HEK293 (cell line): ENCODE data around the gene DNAH1.

Experiments
- CTCF ChIA-PET: fragments of 350-600 bp; formaldehyde crosslinking; extraction: SDS; loops from one replicate; lab custom pipeline; 2021; ENCODE audit warnings: antibody characterized with exemption; lab: Yijun Ruan, JAX
- POLR2A ChIA-PET: fragments of 300-600 bp; formaldehyde crosslinking; extraction: SDS; loops from one replicate; lab custom pipeline; 2020; ENCODE audit warnings: antibody characterized with exemption, inconsistent platforms; lab: Yijun Ruan, JAX
- H3K27ac ChIP-seq: fragments of 200-500 bp; sonication (Bioruptor generic); 2 replicates; pipeline ENCODE4 v1.5.1; 2014; ENCODE audit warnings: low read depth, low read length, control low read depth, inconsistent platforms; ENCODE audit errors: extremely low read depth
- H3K36me3 ChIP-seq, 2 experiments: fragments of 200-500 bp in 1 of 2; sonication (Bioruptor generic) in 1 of 2; 1 replicate in 1 of 2; 2 replicates in 1 of 2; pipeline ENCODE4 v1.5.1; 2014 to 2017; ENCODE audit warnings: inconsistent platforms in 2 of 2, low read length in 2 of 2; ENCODE audit not compliant: control insufficient read depth in 2 of 2, insufficient read depth in 1 of 2
- H3K4me1 ChIP-seq: fragments of 200-500 bp; sonication (Bioruptor generic); 2 replicates; pipeline ENCODE4 v1.5.1; 2014; ENCODE audit warnings: mild to moderate bottlenecking, low read length, inconsistent platforms; ENCODE audit not compliant: control insufficient read depth, insufficient read depth
- H3K4me3 ChIP-seq: 2 replicates; pipeline ENCODE4 v1.5.1; 2011; ENCODE audit warnings: low read depth, mild to moderate bottlenecking, control low read depth, low read length, moderate library complexity
- H3K9me3 ChIP-seq: fragments of 200-500 bp; sonication (Bioruptor generic); 2 replicates; pipeline ENCODE4 v1.5.1; 2014; ENCODE audit warnings: low read depth, low read length, inconsistent platforms; ENCODE audit not compliant: control insufficient read depth, insufficient read depth
- HOXC10 ChIP-seq: sonication (generic); formaldehyde crosslinking; IDR thresholded peaks from 2 replicates; pipeline ENCODE4 v1.8.1; 2023; ENCODE audit warnings: mild to moderate bottlenecking, missing genetic modification reagents
- KLF8 ChIP-seq: fragments of 450-650 bp; formaldehyde crosslinking; IDR thresholded peaks from 2 replicates; pipeline ENCODE4 v1.5.1; 2016; ENCODE audit warnings: missing biosample characterization, missing genetic modification characterization
- MEIS1 ChIP-seq: sonication (generic); formaldehyde crosslinking; IDR thresholded peaks from 2 replicates; pipeline ENCODE4 v1.8.1; 2022; ENCODE audit warnings: missing genetic modification reagents, mild to moderate bottlenecking, borderline replicate concordance
- WT1 ChIP-seq: fragments of 450-650 bp; formaldehyde crosslinking; IDR thresholded peaks from 2 replicates; pipeline ENCODE4 v1.5.1; 2016; ENCODE audit warnings: missing biosample characterization, missing genetic modification characterization
- ZBTB17 ChIP-seq: fragments of 450-650 bp; formaldehyde crosslinking; IDR thresholded peaks from 2 replicates; pipeline ENCODE4 v1.5.1; 2016; ENCODE audit warnings: missing biosample characterization, missing genetic modification characterization
- ZBTB21 ChIP-seq: fragments of 450-650 bp; formaldehyde crosslinking; IDR thresholded peaks from 2 replicates; pipeline ENCODE4 v1.5.1; 2017; ENCODE audit warnings: missing biosample characterization, missing genetic modification characterization
- ZFP37 ChIP-seq: fragments of 450-650 bp; formaldehyde crosslinking; IDR thresholded peaks from 2 replicates; pipeline ENCODE4 v1.5.1; 2016; ENCODE audit warnings: missing biosample characterization, missing genetic modification characterization
- ZFP69B ChIP-seq: fragments of 450-650 bp; formaldehyde crosslinking; IDR thresholded peaks from 2 replicates; pipeline ENCODE4 v1.5.1; 2016; ENCODE audit warnings: missing biosample characterization, missing genetic modification characterization
- ZNF112 ChIP-seq: fragments of 450-650 bp; formaldehyde crosslinking; IDR thresholded peaks from 2 replicates; pipeline ENCODE4 v1.5.0; 2017; ENCODE audit warnings: missing biosample characterization, missing genetic modification characterization
- ZNF248 ChIP-seq: fragments of 450-650 bp; formaldehyde crosslinking; IDR thresholded peaks from 2 replicates; pipeline ENCODE4 v1.5.1; 2017; ENCODE audit warnings: missing biosample characterization, missing genetic modification characterization
- ZNF302 ChIP-seq: fragments of 450-650 bp; formaldehyde crosslinking; IDR thresholded peaks from 2 replicates; pipeline ENCODE4 v1.5.1; 2016; ENCODE audit warnings: missing biosample characterization, missing genetic modification characterization, low read depth
- ZNF423 ChIP-seq: fragments of 450-650 bp; formaldehyde crosslinking; IDR thresholded peaks from 2 replicates; pipeline ENCODE4 v1.5.1; 2016; ENCODE audit warnings: missing biosample characterization, missing genetic modification characterization
- ZNF514 ChIP-seq: fragments of 450-650 bp; formaldehyde crosslinking; IDR thresholded peaks from 2 replicates; pipeline ENCODE4 v1.5.1; 2016; ENCODE audit warnings: missing biosample characterization, missing genetic modification characterization
- ZNF560 ChIP-seq: fragments of 450-650 bp; formaldehyde crosslinking; IDR thresholded peaks from 2 replicates; pipeline ENCODE4 v1.5.1; 2017; ENCODE audit warnings: missing biosample characterization, missing genetic modification characterization, borderline replicate concordance
- ZNF664 ChIP-seq: fragments of 450-650 bp; formaldehyde crosslinking; IDR thresholded peaks from 2 replicates; pipeline ENCODE4 v1.5.1; 2016; ENCODE audit warnings: missing biosample characterization, missing genetic modification characterization
- ZNF768 ChIP-seq: fragments of 450-650 bp; formaldehyde crosslinking; IDR thresholded peaks from 2 replicates; pipeline ENCODE4 v1.5.1; 2018; ENCODE audit warnings: missing biosample characterization, mild to moderate bottlenecking, missing genetic modification characterization
- ZNF777 ChIP-seq: fragments of 450-650 bp; formaldehyde crosslinking; IDR thresholded peaks from 2 replicates; pipeline ENCODE4 v1.5.1; 2017; ENCODE audit warnings: missing biosample characterization, missing genetic modification characterization, borderline replicate concordance
- ZXDB ChIP-seq: fragments of 450-650 bp; formaldehyde crosslinking; IDR thresholded peaks from 2 replicates; pipeline ENCODE4 v1.5.1; 2016; ENCODE audit warnings: missing biosample characterization, missing genetic modification characterization
- TF ChIP-seq, protein P1 (sequence below): fragments of 450-650 bp; formaldehyde crosslinking; IDR thresholded peaks from 2 replicates; pipeline ENCODE4 v1.5.1; 2016; ENCODE audit warnings: missing biosample characterization, missing genetic modification characterization
- TF ChIP-seq, protein P2 (sequence below): fragments of 450-650 bp; formaldehyde crosslinking; IDR thresholded peaks from 2 replicates; pipeline ENCODE4 v1.5.1; 2017; ENCODE audit warnings: missing biosample characterization, mild to moderate bottlenecking, missing genetic modification characterization, moderate library complexity
- TF ChIP-seq, protein P3 (sequence below): fragments of 450-650 bp; formaldehyde crosslinking; IDR thresholded peaks from 2 replicates; pipeline ENCODE4 v1.5.1; 2017; ENCODE audit warnings: missing biosample characterization, missing genetic modification characterization
- TF ChIP-seq, protein P4 (sequence below): fragments of 450-650 bp; formaldehyde crosslinking; IDR thresholded peaks from 2 replicates; pipeline ENCODE4 v1.5.1; 2016; ENCODE audit warnings: missing biosample characterization, missing genetic modification characterization
- TF ChIP-seq, protein P5 (sequence below): fragments of 450-650 bp; IDR thresholded peaks from 2 replicates; pipeline ENCODE4 v1.5.1; 2018; ENCODE audit warnings: missing biosample characterization, mild to moderate bottlenecking, missing genetic modification characterization

Gene DNAH1

DNA sequence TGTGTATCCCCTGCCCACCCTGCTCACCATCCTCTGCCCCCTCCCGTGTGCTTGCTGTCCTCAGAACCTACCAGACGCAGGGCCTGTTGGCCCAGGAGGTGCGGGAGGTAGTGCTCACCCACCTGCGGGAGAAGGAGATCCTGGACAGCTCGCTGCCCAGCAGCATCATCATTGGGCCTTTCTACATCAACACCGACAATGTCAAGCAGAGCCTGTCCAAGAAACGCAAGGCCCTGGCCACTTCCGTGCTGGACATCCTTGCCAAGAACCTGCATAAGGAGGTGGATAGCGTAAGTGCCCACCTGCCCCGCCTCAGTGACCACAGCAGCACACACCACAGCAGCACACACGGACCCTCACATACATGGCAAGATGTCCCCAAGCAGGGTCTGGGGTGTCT lies 33.0 kb downstream of the DNAH1 start:
- CTCF ChIA-PET: interaction anchor here (1.1 to 1.2 kb wide), 2 partner anchors 10 to 348 kb away, joined by 3 read pairs; no protein-coding TSS in a partner anchor
- Histone ChIP-seq H3K4me1 (no peaks in the 10 kb centered on the region), H3K36me3 (peaks cover 0 to 7% of the 10 kb centered on the region in 2 experiments; a peak in 1 of 3 replicates), H3K27ac (no peak overlapping the region), H3K4me3 (no peak overlapping the region), H3K9me3 (no peaks in the 10 kb centered on the region)
- no peak for TF ChIP-seq ZNF514 (tag by site-specific recombination)
- TF ChIP-seq, protein P1, sequence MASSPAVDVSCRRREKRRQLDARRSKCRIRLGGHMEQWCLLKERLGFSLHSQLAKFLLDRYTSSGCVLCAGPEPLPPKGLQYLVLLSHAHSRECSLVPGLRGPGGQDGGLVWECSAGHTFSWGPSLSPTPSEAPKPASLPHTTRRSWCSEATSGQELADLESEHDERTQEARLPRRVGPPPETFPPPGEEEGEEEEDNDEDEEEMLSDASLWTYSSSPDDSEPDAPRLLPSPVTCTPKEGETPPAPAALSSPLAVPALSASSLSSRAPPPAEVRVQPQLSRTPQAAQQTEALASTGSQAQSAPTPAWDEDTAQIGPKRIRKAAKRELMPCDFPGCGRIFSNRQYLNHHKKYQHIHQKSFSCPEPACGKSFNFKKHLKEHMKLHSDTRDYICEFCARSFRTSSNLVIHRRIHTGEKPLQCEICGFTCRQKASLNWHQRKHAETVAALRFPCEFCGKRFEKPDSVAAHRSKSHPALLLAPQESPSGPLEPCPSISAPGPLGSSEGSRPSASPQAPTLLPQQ (tag by site-specific recombination): no peak
- TF ChIP-seq ZBTB17 (tag by site-specific recombination): no peak
- no peak for TF ChIP-seq ZNF423 (tag by site-specific recombination)
- no peak for TF ChIP-seq ZNF302 (tag by site-specific recombination)
- TF ChIP-seq HOXC10: no peak
- TF ChIP-seq ZNF560 (tag by site-specific recombination): no peak
- no peak for TF ChIP-seq ZNF768 (tag by site-specific recombination)
- TF ChIP-seq ZNF248 (tag by site-specific recombination): no peak
- TF ChIP-seq, protein P2, sequence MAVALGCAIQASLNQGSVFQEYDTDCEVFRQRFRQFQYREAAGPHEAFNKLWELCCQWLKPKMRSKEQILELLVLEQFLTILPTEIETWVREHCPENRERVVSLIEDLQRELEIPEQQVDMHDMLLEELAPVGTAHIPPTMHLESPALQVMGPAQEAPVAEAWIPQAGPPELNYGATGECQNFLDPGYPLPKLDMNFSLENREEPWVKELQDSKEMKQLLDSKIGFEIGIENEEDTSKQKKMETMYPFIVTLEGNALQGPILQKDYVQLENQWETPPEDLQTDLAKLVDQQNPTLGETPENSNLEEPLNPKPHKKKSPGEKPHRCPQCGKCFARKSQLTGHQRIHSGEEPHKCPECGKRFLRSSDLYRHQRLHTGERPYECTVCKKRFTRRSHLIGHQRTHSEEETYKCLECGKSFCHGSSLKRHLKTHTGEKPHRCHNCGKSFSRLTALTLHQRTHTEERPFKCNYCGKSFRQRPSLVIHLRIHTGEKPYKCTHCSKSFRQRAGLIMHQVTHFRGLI: no peak
- POLR2A ChIA-PET: no interaction called here

DNA sequence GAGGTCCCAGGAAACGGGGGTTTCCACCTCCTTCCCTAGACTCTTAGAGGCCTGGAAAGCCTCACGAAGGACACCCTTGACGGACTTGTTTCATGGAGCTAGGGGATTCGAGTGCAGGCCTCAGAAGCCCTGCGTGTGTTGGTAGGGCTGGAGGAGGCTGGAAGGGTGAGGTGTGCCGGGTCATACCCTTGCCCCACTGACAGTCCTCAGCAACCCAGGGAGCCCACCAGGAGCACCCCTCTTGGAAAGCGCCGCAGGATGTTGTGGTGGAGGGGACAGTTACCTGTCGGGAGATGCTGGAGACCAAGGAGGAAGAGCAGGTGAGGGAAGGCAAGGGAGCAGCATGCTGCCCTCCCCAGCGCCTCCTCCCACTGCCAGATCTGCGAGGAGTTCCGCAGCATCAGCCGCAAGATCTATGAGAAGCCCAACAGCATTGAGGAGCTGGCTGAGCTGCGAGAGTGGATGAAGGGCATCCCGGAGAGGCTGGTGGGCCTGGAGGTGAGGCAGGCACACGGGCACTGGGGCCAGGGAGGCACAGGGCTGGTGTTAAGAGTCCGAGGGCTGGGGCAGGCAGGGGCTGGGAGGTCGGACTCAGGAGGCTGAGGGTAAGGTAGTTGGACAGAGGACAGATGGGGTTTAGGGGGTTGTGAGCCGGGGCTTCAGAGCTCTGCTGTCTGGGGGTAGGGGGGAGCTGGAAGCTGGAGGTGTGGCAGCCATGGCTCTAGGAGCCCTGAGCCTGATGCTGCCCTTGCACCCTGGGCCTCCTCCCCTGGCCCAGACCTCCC lies 33.7 kb downstream of the DNAH1 start:
- Histone ChIP-seq H3K9me3 (no peaks in the 10 kb centered on the region), H3K4me1 (no peaks in the 10 kb centered on the region), H3K27ac (no peak overlapping the region), H3K4me3 (no peak overlapping the region), H3K36me3 (peaks cover 0 to 7% of the 10 kb centered on the region in 2 experiments; a peak in 1 of 3 replicates)
- ChIA-PET POLR2A (no interaction called here), CTCF (interaction anchor here (1.0 to 1.2 kb wide), 2 partner anchors 11 to 78 kb away, joined by 3 to 4 read pairs; no protein-coding TSS in a partner anchor)
- TF ChIP-seq MEIS1 (CRISPR knock-in tag) (no peak), ZFP37 (no peak), WT1 (tag by site-specific recombination) (no peak)
- TF ChIP-seq, protein P3, sequence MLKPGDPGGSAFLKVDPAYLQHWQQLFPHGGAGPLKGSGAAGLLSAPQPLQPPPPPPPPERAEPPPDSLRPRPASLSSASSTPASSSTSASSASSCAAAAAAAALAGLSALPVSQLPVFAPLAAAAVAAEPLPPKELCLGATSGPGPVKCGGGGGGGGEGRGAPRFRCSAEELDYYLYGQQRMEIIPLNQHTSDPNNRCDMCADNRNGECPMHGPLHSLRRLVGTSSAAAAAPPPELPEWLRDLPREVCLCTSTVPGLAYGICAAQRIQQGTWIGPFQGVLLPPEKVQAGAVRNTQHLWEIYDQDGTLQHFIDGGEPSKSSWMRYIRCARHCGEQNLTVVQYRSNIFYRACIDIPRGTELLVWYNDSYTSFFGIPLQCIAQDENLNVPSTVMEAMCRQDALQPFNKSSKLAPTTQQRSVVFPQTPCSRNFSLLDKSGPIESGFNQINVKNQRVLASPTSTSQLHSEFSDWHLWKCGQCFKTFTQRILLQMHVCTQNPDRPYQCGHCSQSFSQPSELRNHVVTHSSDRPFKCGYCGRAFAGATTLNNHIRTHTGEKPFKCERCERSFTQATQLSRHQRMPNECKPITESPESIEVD (tag by site-specific recombination): no peak

DNA sequence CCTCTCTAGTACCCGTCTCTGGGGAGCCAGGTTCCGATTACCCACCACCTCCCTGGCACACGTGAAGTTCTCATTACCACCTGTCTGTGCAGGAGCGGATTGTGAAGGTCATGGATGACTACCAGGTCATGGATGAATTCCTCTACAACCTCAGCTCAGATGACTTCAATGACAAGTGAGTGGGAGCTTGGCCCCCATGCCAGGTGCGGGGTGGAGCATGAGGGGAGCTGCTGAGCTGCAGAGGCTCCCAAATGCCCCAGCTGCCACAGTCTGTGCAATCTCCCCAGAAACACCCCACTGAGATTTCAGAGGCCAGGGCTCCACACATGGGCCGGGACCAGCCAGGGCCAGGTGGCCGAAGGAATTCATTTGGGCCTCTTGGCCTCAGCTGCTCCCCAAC lies 34.3 kb downstream of the DNAH1 start:
- ChIA-PET CTCF (interaction anchor here (1.0 kb wide), 1 partner anchor 78 kb away, joined by 4 read pairs; no protein-coding TSS in a partner anchor), POLR2A (no interaction called here)
- peaks cover 0 to 11% of the 10 kb centered on the region in 2 experiments; a peak in 1 of 3 replicates for H3K36me3 ChIP-seq
- H3K27ac ChIP-seq: no peak overlapping the region
- no peak for TF ChIP-seq ZBTB21 (tag by site-specific recombination)
- TF ChIP-seq, protein P4, sequence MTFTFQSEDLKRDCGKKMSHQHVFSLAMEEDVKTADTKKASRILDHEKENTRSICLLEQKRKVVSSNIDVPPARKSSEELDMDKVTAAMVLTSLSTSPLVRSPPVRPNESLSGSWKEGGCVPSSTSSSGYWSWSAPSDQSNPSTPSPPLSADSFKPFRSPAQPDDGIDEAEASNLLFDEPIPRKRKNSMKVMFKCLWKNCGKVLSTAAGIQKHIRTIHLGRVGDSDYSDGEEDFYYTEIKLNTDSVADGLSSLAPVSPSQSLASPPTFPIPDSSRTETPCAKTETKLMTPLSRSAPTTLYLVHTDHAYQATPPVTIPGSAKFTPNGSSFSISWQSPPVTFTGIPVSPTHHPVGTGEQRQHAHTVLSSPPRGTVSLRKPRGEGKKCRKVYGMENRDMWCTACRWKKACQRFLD: no peak
- TF ChIP-seq ZNF248 (tag by site-specific recombination): no peak
- TF ChIP-seq KLF8: no peak
- TF ChIP-seq ZNF664 (tag by site-specific recombination): no peak
- no peak for TF ChIP-seq ZNF777
- TF ChIP-seq ZNF112: no peak
- TF ChIP-seq ZFP69B (tag by site-specific recombination): no peak
- TF ChIP-seq, protein P5, sequence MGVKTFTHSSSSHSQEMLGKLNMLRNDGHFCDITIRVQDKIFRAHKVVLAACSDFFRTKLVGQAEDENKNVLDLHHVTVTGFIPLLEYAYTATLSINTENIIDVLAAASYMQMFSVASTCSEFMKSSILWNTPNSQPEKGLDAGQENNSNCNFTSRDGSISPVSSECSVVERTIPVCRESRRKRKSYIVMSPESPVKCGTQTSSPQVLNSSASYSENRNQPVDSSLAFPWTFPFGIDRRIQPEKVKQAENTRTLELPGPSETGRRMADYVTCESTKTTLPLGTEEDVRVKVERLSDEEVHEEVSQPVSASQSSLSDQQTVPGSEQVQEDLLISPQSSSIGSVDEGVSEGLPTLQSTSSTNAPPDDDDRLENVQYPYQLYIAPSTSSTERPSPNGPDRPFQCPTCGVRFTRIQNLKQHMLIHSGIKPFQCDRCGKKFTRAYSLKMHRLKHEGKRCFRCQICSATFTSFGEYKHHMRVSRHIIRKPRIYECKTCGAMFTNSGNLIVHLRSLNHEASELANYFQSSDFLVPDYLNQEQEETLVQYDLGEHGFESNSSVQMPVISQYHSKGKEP (tag by site-specific recombination): no peak
- no peak for TF ChIP-seq ZXDB (tag by site-specific recombination)
- H3K4me1 ChIP-seq: no peaks in the 10 kb centered on the region
- no peak overlapping the region for H3K4me3 ChIP-seq
- H3K9me3 ChIP-seq: no peaks in the 10 kb centered on the region
